Bronchial epithelial cell (primary cell): ENCODE results near the gene ACADM. TPM values are rescaled to one million over a fixed set of nuclear protein-coding genes. Genes with fewer than 3 reads are reported as not detected.
A peak's percentile ranks its signal among the peaks of the same experiment; 100 is the strongest.

Experiments used
- DNase-seq: peaks from one replicate; pipeline ENCODE4 v3.0.0-alpha.2; 2010; ENCODE audit warnings: low read depth
- FAIRE-seq: peaks from 2 replicates; lab custom pipeline; 2011; peaks lifted over from hg19 to GRCh38; lab: Jason Lieb, UNC
- H3K27me3 ChIP-seq: 2 replicates; pipeline ENCODE4 v1.5.1; 2011; ENCODE audit warnings: low read length; ENCODE audit not compliant: control insufficient read depth, insufficient read depth
- H3K36me3 ChIP-seq: 2 replicates; pipeline ENCODE4 v1.5.1; 2011; ENCODE audit warnings: low read length; ENCODE audit not compliant: control insufficient read depth, insufficient read depth
- H3K4me3 ChIP-seq: 2 replicates; pipeline ENCODE4 v1.5.1; 2011; ENCODE audit warnings: mild to moderate bottlenecking, low read depth, low read length, control low read depth
- total RNA-seq: library from RNA; depleted of rRNA; stranded (reverse); fragments of >200 nt; gene quantifications from 2 replicates; pipeline ENCODE4 v1.2.1, GENCODE V29; 2014
- TF ChIP-seq, protein P1 (sequence below): IDR thresholded peaks from 2 replicates; pipeline ENCODE4 v1.5.1; 2011; ENCODE audit warnings: mild to moderate bottlenecking, moderate library complexity, low read length, control low read depth, inconsistent platforms; ENCODE audit not compliant: insufficient read depth, severe bottlenecking

The ACADM gene
- total RNA-seq, 1 donor from 2014 or later, result 13.7 TPM

DNA sequence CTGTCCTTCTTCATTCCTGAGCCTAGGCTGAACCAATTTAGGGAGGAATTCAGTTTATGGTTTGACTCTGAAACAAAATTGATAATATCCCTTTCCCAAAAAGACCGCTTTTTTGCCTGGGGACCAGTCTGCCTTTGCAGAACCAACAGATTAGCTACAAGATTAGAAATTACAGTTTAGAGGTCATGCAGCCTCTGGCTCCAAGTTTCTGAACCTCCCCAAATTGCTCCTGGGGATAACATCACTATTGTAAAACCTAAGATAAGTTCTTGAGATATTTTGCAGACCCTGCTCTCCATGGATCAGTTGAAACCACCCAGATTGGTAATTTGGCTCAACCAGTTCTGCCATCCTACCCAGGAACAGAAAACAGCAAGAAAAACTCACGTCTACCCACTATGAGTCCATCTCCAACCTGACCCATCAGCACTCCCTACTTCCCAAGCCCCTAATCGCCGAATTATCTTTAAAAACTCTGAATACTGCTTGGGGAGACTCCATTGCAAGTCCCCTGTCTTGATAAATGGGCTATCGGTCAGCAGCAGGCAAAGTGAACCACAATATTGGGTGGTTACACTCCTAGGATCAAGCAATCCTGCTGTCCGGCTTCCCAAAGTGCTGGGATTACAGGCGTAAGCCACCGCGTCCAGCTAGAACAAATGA lies 60.9 kb downstream of the ACADM start:
- H3K4me3 ChIP-seq, result peak overlapping the region; percentile 70
- peaks cover 4% of the 10 kb centered on the region for H3K36me3 ChIP-seq
- FAIRE-seq, result no peak
- TF ChIP-seq, protein P1, sequence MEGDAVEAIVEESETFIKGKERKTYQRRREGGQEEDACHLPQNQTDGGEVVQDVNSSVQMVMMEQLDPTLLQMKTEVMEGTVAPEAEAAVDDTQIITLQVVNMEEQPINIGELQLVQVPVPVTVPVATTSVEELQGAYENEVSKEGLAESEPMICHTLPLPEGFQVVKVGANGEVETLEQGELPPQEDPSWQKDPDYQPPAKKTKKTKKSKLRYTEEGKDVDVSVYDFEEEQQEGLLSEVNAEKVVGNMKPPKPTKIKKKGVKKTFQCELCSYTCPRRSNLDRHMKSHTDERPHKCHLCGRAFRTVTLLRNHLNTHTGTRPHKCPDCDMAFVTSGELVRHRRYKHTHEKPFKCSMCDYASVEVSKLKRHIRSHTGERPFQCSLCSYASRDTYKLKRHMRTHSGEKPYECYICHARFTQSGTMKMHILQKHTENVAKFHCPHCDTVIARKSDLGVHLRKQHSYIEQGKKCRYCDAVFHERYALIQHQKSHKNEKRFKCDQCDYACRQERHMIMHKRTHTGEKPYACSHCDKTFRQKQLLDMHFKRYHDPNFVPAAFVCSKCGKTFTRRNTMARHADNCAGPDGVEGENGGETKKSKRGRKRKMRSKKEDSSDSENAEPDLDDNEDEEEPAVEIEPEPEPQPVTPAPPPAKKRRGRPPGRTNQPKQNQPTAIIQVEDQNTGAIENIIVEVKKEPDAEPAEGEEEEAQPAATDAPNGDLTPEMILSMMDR, result no peak
- DNase-seq, result no peak
- H3K27me3 ChIP-seq, result no peaks in the 10 kb centered on the region

- FAIRE-seq (no peak), DNase-seq (peak; percentile 88)
- Histone ChIP-seq H3K4me3 (peak within 1 kb of the TSS; percentile 70), H3K36me3 (peaks cover 7% of the 10 kb centered on the region), H3K27me3 (no peaks in the 10 kb centered on the region)
- TF ChIP-seq, protein P1, result no peak
Measured at GRCh38 chr1:75785983-75786853, 61.7 kb downstream of the ACADM start, which contains the start of gene RABGGTB. Gene RABGGTB, plus strand, starts transcription at chr1:75786256. Its CDS starts 16 bp downstream, at chr1:75786272.

DNA sequence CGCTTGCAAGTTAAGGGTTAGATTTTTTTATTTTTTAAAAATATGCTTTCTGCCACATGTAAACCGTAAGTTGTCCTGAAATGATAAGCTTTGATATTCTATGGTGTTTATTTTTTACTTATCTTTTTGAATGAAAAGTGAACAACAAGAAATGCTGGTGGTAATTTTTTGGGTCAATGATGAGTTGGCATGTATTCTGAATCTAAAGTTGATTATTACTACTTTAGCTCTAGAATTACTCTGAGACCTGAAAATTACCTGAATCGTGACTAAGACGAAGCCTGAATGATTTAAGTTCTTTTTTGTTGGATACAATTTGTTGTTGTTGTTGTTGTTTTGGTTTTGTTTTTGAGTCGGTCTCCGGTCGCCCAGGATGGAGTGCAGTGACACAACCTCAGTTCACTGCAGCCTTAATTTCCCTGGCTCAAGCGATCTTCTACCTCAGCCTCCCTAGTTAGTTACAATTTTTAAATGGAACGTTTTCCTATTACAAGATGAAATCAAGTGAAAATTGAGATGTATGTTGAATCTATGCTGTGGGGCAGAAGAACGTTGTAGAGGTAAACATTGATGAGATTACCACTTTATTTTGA lies 62.5 kb downstream of the ACADM start:
- Histone ChIP-seq H3K36me3 (peaks cover 7% of the 10 kb centered on the region), H3K4me3 (peak overlapping the region; percentile 70), H3K27me3 (no peaks in the 10 kb centered on the region)
- no peak for FAIRE-seq
- no peak for DNase-seq
- TF ChIP-seq, protein P1, result no peak

GRCh38 chr1:75787524-75787923 lies 63.0 kb downstream of the ACADM start:
- TF ChIP-seq, protein P1, result no peak
- DNase-seq (no peak), FAIRE-seq (no peak)
- Histone ChIP-seq H3K36me3 (peaks cover 10% of the 10 kb centered on the region), H3K27me3 (no peaks in the 10 kb centered on the region), H3K4me3 (peak overlapping the region; percentile 70)

DNA sequence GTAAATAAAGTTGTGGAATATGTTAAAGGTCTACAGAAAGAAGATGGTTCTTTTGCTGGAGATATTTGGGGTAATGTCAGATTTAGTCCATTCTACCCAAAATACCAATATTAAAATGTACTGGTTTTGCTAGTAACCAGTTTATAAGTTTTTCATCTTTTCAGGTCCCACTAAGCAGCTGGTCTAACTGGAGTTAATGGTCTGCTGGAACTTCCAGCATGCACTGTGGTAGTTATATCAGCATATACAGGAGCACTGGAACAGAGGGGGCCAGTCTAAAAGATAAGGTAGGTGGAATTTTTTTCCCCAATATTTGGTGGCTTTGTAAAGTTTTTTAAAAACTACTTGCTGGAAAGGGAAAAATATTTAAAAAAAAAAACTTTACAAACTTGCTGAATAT lies 65.5 kb downstream of the ACADM start:
- Histone ChIP-seq H3K36me3 (peaks cover 14% of the 10 kb centered on the region), H3K4me3 (no peak overlapping the region)

More for the DNA sequence above, 65.5 kb downstream of the ACADM start:
- DNase-seq, result no peak
- H3K27me3 ChIP-seq, result no peaks in the 10 kb centered on the region
- FAIRE-seq, result no peak
- TF ChIP-seq, protein P1, result no peak
